Spleen (tissue), 11 donors: ENCODE results near the gene TAS1R1. TPM values are rescaled to one million over a fixed set of nuclear protein-coding genes. Genes with fewer than 3 reads are reported as not detected.

Source experiments
- DNase-seq: peaks from one replicate; pipeline ENCODE4 v3.0.0-alpha.2; 2020
- H3K27ac ChIP-seq, 8 donors: fragments of 200-600 bp; sonication (generic) in 7 of 8; 1 replicate in 4 of 8; 2 replicates in 4 of 8; pipeline versions ENCODE4 v1.5.0 to v1.8.0; 2016 to 2021; ENCODE audit warnings: inconsistent platforms in 4 of 8, mild to moderate bottlenecking in 4 of 8, moderate library complexity in 1 of 8
- H3K27me3 ChIP-seq, 7 donors: fragments of 200-600 bp; sonication (generic) in 6 of 7; replicated peaks in 1 of 7; 1 replicate in 4 of 7; 2 replicates in 3 of 7; pipeline versions ENCODE4 v1.5.0 to v1.8.0; 2016 to 2021; ENCODE audit warnings: inconsistent platforms in 3 of 7, mild to moderate bottlenecking in 1 of 7
- H3K36me3 ChIP-seq, 6 donors: fragments of 200-600 bp; sonication (generic) in 5 of 6; 1 replicate in 4 of 6; 2 replicates in 2 of 6; pipeline versions ENCODE4 v1.5.0 to v1.8.0; 2016 to 2021; ENCODE audit warnings: inconsistent platforms in 2 of 6
- H3K4me1 ChIP-seq, 6 donors: fragments of 200-600 bp; sonication (generic) in 5 of 6; 1 replicate in 3 of 6; 2 replicates in 3 of 6; pipeline versions ENCODE4 v1.5.0 to v1.8.0; 2016 to 2021; ENCODE audit warnings: inconsistent platforms in 3 of 6
- H3K4me3 ChIP-seq, 8 donors: fragments of 200-600 bp; sonication (generic) in 7 of 8; 1 replicate in 4 of 8; 2 replicates in 4 of 8; pipeline versions ENCODE4 v1.5.0 to v1.8.0; 2016 to 2021; ENCODE audit warnings: inconsistent platforms in 4 of 8, mild to moderate bottlenecking in 4 of 8, moderate library complexity in 2 of 8
- H3K9me3 ChIP-seq, 8 donors: fragments of 200-600 bp; sonication (generic) in 7 of 8; 1 replicate in 4 of 8; 2 replicates in 4 of 8; pipeline versions ENCODE4 v1.5.0 to v1.8.0; 2016 to 2021; ENCODE audit warnings: inconsistent platforms in 4 of 8
- CTCF ChIP-seq, 11 experiments: fragments of 200-600 bp in 7 of 11; fragments of 450-650 bp in 4 of 11; sonication (generic) in 4 of 11; IDR thresholded peaks in 8 of 11; conservative IDR thresholded peaks in 3 of 11; 1 replicate in 7 of 11; 2 replicates in 4 of 11; pipeline versions ENCODE4 v1.4.0 to v1.8.0; 2016 to 2021; ENCODE audit warnings: antibody characterized with exemption in 11 of 11, inconsistent platforms in 4 of 11, mild to moderate bottlenecking in 1 of 11
- POLR2A ChIP-seq, 3 donors: fragments of 450-650 bp; IDR thresholded peaks; one replicate each; pipeline ENCODE4 v1.5.1; 2017; ENCODE audit warnings: antibody characterized with exemption in 3 of 3, mild to moderate bottlenecking in 1 of 3
- POLR2AphosphoS5 ChIP-seq, 3 donors: sonication (generic); formaldehyde crosslinking; IDR thresholded peaks; one replicate each; pipeline ENCODE4 v1.5.1; 2017; ENCODE audit warnings: antibody characterized with exemption in 3 of 3
- WGBS, 5 donors: extraction: QIAGEN DNeasy Blood & Tissue Kit in 3 of 5; methylation state at CpG; one replicate each; pipeline versions ENCODE4 v1.1.5 to v1.1.7; 2013 to 2018; 5-methylcytosine and 5-hydroxymethylcytosine counted together
- intact Hi-C: fragments of 100-400 bp; cut with DNase I; formaldehyde crosslinking; loops from one replicate; pipeline ENCODE4 v1.15.0; 2023; ENCODE audit warnings: low total_unique reads
- polyA plus RNA-seq, 3 donors: library from polyadenylated mRNA; stranded (reverse); fragments of 200-250 nt; gene quantifications; one replicate each; pipeline ENCODE4 v1.2.1, GENCODE V29; 2013
- total RNA-seq, 7 donors: library from RNA; depleted of rRNA in 3 of 7; stranded (reverse); fragments of >200 nt in 3 of 7; fragmentation: NEBNext Ultra II Directional in 4 of 7; extraction: Animal tissue kit (Norgen Biotek cat#: 25700) in 4 of 7; gene quantifications; one replicate each; pipeline versions ENCODE4 v1.1.0 to v1.2.1, GENCODE V29; 2016 to 2021
- donor health status: healthy with polysubstance abuse.
- donor health status: DM: no; HTN: no; CAD: no; lungs with moderate emphysema.
- donor health status: DM: no; HTN: no; CAD: no.
- donor health status: Bipolar disorder and iron deficiency.
- donor health status: healthy.
- donor health status: DM: no; HTN: no; CAD: no.
- donor health status: DM: yes; HTN: yes; CAD: no.

Gene TAS1R1
- total and polyA plus RNA-seq, 10 donors: 0.09 to 0.88 (median 0.43) TPM

- intact Hi-C loops: no loop called here
- Histone ChIP-seq H3K36me3 (no peaks in the 10 kb centered on the region), H3K27ac (no peak overlapping the region), H3K9me3 (no peaks in the 10 kb centered on the region), H3K27me3 (peaks cover 0 to 15% (median 0%) of the 10 kb centered on the region in 7 donors), H3K4me3 (no peak overlapping the region), H3K4me1 (peaks cover 0 to 26% (median 15%) of the 10 kb centered on the region in 6 donors)
- no peak for DNase-seq
- no peak for TF ChIP-seq POLR2A (IDR thresholded peaks at IDR 0.05)
- no peak for TF ChIP-seq CTCF (IDR thresholded peaks at IDR 0.05 in 8 of 11, conservative IDR thresholded peaks at IDR 0.05 in 3 of 11)
- WGBS, 5 donors: 65 to 82% (median 77%) methylated on average over 5 to 16 of the region's 16 CpGs
Measured at GRCh38 chr1:6511561-6512244, 43.4 kb upstream of the TAS1R1 start.

GRCh38 chr1:6512245-6512907 is 42.7 kb upstream of the TAS1R1 start:
- H3K27ac ChIP-seq: no peak overlapping the region

GRCh38 chr1:6512908-6513280 is 42.2 kb upstream of the TAS1R1 start:
- Histone ChIP-seq H3K36me3 (no peaks in the 10 kb centered on the region), H3K4me1 (peaks cover 0 to 19% (median 13%) of the 10 kb centered on the region in 6 donors), H3K4me3 (no peak overlapping the region), H3K27ac (no peak overlapping the region), H3K27me3 (peaks cover 0 to 8% (median 0%) of the 10 kb centered on the region in 7 donors), H3K9me3 (no peaks in the 10 kb centered on the region)
- 75 to 91% (median 84%) methylated on average over 5 to 8 of the region's 8 CpGs for WGBS, 5 donors
- intact Hi-C loops: no loop called here
- no peak for DNase-seq
- TF ChIP-seq POLR2A (IDR thresholded peaks at IDR 0.05) (no peak), POLR2AphosphoS5 (IDR thresholded peaks at IDR 0.05) (no peak), CTCF (IDR thresholded peaks at IDR 0.05 in 8 of 11, conservative IDR thresholded peaks at IDR 0.05 in 3 of 11) (no peak)

More at GRCh38 chr1:6512245-6512907, 42.7 kb upstream of the TAS1R1 start:
- no peak for DNase-seq
- intact Hi-C loops: no loop called here
- Histone ChIP-seq H3K4me1 (peaks cover 0 to 23% (median 13%) of the 10 kb centered on the region in 6 donors), H3K27me3 (peaks cover 0 to 13% (median 0%) of the 10 kb centered on the region in 7 donors), H3K9me3 (no peaks in the 10 kb centered on the region), H3K36me3 (no peaks in the 10 kb centered on the region), H3K4me3 (no peak overlapping the region)
- WGBS, 5 donors: 78 to 89% (median 88%) methylated on average over 14 to 19 of the region's 19 CpGs
- TF ChIP-seq POLR2AphosphoS5 (IDR thresholded peaks at IDR 0.05) (no peak), CTCF (IDR thresholded peaks at IDR 0.05 in 8 of 11, conservative IDR thresholded peaks at IDR 0.05 in 3 of 11) (no peak), POLR2A (IDR thresholded peaks at IDR 0.05) (no peak)

GRCh38 chr1:6513320-6513801 is 41.7 kb upstream of the TAS1R1 start:
- intact Hi-C loops: no loop called here
- no peaks in the 10 kb centered on the region for H3K9me3 ChIP-seq
- WGBS, 5 donors: 83 to 91% (median 88%) methylated on average over 7 to 9 of the region's 9 CpGs
- no peak for TF ChIP-seq POLR2AphosphoS5 (IDR thresholded peaks at IDR 0.05)
- TF ChIP-seq CTCF (IDR thresholded peaks at IDR 0.05 in 8 of 11, conservative IDR thresholded peaks at IDR 0.05 in 3 of 11): no peak
- TF ChIP-seq POLR2A (IDR thresholded peaks at IDR 0.05): no peak
- no peak for DNase-seq
- no peak overlapping the region for H3K27ac ChIP-seq
- peaks cover 0 to 19% (median 13%) of the 10 kb centered on the region in 6 donors for H3K4me1 ChIP-seq
- peaks cover 0 to 7% (median 0%) of the 10 kb centered on the region in 7 donors for H3K27me3 ChIP-seq
- H3K36me3 ChIP-seq: no peaks in the 10 kb centered on the region
- H3K4me3 ChIP-seq: no peak overlapping the region
